Limb (tissue), 2 donors: ENCODE results near the gene UEVLD.

ENCODE experiments used
- DNase-seq, 2 donors: peaks; one replicate each; pipeline ENCODE4 v3.0.0-alpha.2; 2016; ENCODE audit errors: extremely low spot score in 2 of 2

UEVLD gene

DNA sequence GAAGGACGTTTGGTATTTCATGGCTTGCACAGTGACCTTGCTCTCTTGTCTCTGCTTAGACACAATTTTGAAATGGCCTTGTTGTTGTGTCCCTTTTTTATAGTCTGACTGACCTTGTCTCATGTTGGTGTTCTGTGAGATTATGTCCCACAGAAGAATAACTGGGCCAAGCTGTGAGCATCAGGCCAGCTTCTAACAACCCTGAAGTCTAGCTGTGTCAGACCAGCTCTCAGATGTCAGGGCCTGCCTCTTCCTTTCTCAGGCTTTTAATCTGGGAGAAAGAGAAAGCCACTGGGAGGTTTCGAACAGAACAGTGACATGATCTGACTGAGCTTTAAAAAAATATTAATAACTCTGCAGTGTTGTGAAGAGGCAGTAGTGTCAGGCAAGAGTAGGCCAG, 2.0 kb upstream of the UEVLD start:
- DNase-seq = no peak

DNA sequence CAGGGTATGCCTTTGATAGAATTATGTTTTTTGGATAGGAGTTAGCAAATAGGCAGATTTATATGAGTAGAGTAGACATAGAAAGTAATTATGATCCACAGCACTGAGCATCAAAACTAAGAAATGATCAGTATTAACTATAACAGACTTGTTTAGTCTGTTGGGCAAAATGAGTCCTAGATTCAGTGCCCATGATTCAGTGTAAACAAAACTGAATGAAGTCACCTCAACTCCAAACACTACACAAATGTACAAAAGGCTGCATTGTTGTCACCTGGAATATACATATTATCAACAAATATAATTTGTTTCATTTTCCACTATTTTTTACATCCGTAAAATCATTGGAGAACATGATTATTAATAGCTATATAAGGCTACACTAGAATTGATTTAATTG, 6.7 kb downstream of the UEVLD start:
- DNase-seq = no peak

DNA sequence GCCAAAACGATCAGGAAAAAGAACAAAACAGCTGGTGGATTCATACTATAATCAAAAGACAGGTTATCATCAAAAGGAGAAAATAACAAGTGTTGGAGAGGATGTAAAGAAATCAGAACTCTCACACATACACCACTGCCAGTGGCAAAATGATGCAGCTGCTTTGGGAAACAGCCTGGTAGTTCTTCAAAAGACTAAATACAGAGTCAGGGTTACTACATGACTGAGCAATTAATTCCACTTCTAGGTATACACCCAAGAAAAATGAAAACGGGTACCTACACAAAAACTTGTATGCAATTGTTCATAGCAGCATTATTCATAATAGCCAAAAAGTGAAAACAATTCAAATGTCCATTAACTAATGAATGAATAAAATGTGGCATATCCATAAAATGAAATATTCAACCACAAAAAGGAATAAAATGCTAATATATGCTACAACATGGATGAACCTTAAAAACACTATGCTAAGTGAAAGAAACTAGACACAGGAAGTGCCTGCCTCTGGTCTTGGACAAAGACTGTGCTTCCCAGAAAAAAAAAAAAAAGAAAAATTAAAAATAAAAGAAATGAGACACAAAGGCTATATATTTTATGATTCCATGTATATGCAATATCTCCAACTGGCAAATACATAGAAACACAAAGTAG, 8.3 kb downstream of the UEVLD start:
- no peak for DNase-seq

- no peak for DNase-seq
Measured at GRCh38 chr11:18578975-18579598, 9.4 kb downstream of the UEVLD start.

DNA sequence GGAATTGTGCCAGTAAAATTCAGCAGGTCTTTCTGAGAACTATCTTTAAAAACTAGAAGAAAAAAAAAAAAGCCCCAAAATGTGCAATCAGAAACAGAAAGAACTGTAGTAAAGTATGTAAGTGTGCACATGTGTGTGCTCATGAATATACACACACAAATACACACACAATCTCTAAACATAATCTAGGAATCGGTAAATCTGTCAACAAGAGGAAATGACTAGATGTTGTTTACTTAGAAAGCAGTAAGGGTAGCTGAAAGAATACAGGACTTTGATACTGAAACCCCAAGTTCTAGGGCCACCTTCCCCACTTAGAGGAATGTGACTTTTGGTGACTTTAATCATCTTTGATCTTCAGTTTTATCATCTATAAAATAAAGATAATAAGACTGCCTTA, 13.2 kb downstream of the UEVLD start:
- DNase-seq = no peak

- no peak for DNase-seq
Measured at GRCh38 chr11:18567081-18567480, 21.5 kb downstream of the UEVLD start.

GRCh38 chr11:18566406-18566805, 22.1 kb downstream of the UEVLD start:
- no peak for DNase-seq

DNA sequence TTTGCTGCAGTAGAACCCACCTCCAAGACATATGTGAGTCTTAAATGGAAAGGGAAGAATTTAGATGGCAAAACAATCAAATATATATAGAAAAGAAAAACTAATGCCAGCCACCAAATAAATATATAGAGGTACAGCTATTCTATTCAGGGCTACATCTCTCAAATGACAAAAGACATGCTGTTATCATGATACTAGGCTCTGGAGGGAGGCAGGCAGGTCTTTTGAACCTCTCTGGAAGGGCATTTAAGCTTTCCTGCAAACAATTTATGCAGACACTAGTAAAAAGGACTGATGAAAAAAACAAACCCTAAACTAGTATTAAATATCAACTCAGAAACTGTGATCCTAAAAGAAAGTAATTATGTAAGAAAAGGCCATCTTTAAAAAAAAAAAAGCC, 24.4 kb downstream of the UEVLD start:
- DNase-seq = no peak

GRCh38 chr11:18563090-18563730, 25.3 kb downstream of the UEVLD start:
- no peak for DNase-seq

- DNase-seq = no peak
Measured at GRCh38 chr11:18548001-18548400, 40.5 kb downstream of the UEVLD start.

GRCh38 chr11:18540207-18541009, 48.1 kb downstream of the UEVLD start:
- DNase-seq = peak in 1 of 2 donors; percentile 5

DNA sequence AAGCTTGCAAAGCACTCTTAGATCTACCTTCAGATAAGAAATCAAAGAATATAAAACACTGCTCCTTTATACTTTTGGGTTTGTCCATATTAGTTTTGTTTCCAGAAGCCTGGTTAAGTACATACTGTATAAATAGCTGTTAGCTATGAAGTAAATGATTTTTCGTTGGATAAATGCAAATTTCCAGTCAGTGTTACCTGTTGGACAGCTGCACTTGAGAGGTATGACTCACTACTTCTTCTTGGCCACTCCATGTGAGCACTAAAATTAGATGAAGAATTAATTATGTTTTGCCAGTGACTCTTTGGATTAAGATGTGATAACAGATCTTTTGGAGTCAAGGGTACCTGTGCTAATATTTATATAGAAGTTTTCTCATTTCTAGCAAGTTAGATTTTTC, 52.3 kb downstream of the UEVLD start:
- DNase-seq = no peak

DNA sequence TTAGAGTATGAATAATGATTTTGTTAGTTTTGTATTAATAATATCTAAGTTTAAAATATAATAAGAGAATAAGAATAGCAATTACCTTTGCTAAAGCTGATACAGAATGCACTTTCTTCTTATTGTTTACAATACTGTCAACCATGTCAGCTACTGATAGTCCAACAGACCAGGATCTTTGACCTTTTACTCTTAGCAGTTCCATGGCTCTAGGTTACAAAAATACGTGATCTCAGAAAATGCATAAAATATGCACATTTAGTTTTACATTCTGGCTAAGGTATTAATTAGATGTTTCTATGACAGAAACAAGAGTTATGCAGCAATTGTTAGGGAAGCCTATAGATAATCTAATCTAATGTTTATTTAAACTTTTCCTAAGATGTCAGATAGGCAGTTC, 54.3 kb downstream of the UEVLD start:
- DNase-seq = no peak

- no peak for DNase-seq
Measured at GRCh38 chr11:18533365-18533764, 55.2 kb downstream of the UEVLD start.

DNA sequence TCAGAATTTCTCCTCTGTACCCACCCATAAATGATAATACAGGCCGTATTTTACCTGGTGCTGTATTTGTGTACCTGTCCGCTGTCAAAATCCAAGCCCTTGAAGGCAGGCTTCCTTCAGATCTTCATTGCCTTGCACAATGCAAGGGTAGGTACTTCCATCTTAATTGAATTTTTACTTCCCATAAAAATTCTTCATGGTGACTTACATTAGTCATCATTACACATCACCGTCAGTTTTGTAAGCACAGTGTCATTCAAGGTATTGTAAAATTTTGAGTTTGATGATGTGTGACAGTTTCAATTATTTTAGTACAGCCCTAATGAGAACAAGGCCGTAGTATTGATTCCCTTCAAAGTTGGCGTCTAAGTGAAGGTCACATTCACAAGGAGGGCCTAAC, 61.0 kb downstream of the UEVLD start:
- DNase-seq = peak in 1 of 2 donors; percentile 2

DNA sequence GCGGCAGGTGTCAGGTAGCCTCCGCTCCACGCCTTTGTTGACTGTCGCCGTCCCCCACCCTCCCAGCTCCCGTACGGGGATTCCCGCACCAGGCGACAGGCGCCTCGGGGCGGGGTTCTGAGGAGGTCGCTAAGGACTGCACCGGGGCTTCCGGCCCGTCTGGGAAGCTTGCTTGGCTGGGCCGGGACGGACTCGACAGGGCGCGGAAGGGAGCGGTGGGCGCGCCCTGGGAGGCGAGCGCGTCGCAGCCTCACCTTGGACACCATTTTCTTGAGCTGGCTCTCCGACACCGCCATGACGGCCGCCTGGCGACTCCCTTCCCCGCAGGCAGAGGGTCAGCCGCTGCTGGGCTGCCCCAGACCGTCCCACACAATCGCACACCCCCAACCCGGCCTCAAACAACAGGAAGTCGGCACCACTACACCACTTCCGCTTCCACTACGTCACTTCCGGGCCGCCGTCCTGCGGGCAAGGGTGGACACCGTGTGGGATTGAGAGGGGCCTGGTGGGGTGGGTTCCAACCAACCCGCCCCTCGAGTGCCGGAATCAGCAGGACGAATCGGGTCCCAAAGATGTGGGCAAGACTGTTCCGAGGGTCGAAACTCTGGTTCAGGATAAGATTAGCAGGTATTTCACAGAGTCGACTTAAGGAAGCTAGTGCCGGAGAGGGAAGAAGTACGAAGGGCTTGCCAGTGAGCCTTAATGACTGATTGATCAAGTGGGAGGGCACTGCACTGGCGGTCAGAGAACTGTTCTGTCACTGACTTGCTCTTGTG, 61.8 kb downstream of the UEVLD start, which contains the start of gene TSG101:
Gene TSG101, minus strand, starts transcription at position 422 of the 776 bp plus-strand sequence. Its CDS starts 126 bp downstream, at position 296.
- peak; percentile 93 to 98 for DNase-seq

GRCh38 chr11:18526130-18526520, 62.4 kb downstream of the UEVLD start:
- peak in 1 of 2 donors; percentile 1 for DNase-seq

DNA sequence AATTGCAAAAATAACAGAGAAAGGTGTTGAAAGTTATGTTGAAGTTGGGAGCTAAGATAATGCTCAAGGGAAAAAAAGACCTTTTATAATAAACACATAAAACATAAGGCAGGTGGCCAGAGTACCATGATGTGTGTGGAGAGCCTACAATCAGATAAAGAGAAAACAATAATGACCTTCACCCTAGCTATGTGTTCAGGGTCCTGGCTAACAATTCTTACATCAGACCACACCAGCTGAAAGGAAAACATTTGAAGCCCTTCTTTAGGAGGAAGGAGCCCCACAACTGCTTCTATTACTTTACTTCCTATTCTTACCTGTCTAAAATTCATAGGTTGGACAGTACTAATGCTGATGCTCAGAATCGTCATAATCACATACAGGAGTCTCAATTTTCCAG, 64.3 kb downstream of the UEVLD start:
- no peak for DNase-seq

GRCh38 chr11:18523084-18523483, 65.5 kb downstream of the UEVLD start:
- no peak for DNase-seq

DNA sequence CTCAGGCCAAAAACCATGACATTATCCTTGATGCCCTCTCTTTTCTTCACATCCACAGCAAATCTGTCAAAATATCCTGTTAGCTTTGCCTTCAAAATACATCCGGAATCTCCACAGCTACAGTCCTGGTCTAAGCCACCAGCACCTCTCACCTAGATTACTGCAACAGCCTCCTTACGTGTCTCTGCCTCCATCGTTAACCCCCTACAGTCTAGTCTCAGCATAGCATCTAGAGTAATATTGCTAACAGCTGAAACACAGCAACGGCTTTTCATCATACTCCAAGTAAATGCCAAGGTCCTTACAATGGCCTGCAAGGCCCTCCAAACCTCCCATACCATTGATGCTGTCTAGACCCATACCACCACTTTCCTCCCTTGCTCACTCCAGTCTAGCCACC, 66.1 kb downstream of the UEVLD start:
- DNase-seq = no peak

DNA sequence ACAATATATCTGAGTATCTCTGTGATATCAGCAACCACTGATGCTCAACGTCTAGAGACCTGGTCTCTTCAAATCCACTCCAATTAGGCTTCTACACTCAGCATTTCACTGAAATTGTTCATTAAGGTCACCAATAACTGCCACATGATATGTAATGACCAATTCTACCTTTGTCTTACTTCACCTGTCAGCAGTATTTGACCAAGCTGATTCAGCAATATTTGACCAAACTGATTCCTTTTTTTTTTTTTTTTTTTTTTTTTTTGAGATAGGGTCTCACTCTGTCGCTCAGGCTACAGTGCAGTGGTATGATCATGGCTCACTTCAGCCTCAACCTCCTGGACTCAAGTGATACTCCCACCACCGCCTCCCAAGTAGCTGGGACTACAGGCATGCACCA, 67.4 kb downstream of the UEVLD start:
- no peak for DNase-seq
